Measurements from ENCODE around the gene TLR10.

Gene TLR10

GRCh38 chr4:38759790-38760122 lies 23.0 kb downstream of the TLR10 start:
- TF ChIP-seq, protein P1, sequence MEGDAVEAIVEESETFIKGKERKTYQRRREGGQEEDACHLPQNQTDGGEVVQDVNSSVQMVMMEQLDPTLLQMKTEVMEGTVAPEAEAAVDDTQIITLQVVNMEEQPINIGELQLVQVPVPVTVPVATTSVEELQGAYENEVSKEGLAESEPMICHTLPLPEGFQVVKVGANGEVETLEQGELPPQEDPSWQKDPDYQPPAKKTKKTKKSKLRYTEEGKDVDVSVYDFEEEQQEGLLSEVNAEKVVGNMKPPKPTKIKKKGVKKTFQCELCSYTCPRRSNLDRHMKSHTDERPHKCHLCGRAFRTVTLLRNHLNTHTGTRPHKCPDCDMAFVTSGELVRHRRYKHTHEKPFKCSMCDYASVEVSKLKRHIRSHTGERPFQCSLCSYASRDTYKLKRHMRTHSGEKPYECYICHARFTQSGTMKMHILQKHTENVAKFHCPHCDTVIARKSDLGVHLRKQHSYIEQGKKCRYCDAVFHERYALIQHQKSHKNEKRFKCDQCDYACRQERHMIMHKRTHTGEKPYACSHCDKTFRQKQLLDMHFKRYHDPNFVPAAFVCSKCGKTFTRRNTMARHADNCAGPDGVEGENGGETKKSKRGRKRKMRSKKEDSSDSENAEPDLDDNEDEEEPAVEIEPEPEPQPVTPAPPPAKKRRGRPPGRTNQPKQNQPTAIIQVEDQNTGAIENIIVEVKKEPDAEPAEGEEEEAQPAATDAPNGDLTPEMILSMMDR (IDR thresholded peaks at IDR 0.05; ENCODE audit: low read depth, low read length, missing control alignments): no peak
- Histone ChIP-seq H3K27me3 (replicated peaks) (no peaks in the 10 kb centered on the region), H3K27ac (no peak overlapping the region), H3K4me3 (ENCODE audit: low read depth, low read length) (no peak overlapping the region), H3K36me3 (replicated peaks) (no peaks in the 10 kb centered on the region)
- DNase-seq: no peak
- in situ Hi-C loops (cut with HindIII; ENCODE audit: low pct_ligation_motif_present, low sequenced_read_pairs): no loop called here

DNA sequence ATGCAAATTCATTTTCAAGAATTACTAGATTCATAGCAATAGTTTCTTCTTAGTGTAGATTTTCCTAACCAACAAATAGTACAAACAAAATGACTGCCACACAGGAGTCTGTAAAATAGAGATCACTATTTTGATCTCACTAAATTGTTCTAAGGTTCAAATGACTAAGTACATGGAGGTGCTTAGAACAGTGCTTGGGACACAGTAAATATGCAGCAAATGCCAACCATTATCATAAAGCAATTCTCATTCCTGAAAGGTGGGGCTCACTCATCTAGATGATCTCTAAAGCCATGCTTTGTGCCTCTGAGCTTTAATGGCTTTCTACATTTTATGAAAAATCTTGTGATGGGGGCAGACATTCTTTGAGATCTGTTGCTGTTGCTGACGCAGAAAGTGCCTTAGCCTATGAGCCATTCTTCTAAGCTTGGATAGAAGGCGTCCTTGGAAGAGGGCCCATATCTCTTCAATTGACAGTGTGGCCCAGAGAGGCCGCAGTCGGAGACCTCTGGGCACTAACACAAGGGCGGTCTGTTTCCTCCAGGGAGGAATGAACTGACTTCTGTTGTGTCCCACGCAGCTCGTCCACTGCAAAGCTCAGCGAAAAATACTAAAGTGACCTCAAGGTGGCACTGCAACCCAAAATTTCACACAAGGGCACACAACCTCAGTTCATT lies 23.5 kb downstream of the TLR10 start:
- Histone ChIP-seq H3K27ac (peak overlapping the region; percentile 4), H3K27me3 (replicated peaks) (no peaks in the 10 kb centered on the region), H3K4me3 (ENCODE audit: low read depth, low read length) (no peak overlapping the region), H3K36me3 (replicated peaks) (no peaks in the 10 kb centered on the region)
- in situ Hi-C loops (cut with HindIII; ENCODE audit: low pct_ligation_motif_present, low sequenced_read_pairs): no loop called here
- peak; percentile 77 for DNase-seq
- TF ChIP-seq, protein P1 (IDR thresholded peaks at IDR 0.05; ENCODE audit: low read depth, low read length, missing control alignments): peak; percentile 76

DNA sequence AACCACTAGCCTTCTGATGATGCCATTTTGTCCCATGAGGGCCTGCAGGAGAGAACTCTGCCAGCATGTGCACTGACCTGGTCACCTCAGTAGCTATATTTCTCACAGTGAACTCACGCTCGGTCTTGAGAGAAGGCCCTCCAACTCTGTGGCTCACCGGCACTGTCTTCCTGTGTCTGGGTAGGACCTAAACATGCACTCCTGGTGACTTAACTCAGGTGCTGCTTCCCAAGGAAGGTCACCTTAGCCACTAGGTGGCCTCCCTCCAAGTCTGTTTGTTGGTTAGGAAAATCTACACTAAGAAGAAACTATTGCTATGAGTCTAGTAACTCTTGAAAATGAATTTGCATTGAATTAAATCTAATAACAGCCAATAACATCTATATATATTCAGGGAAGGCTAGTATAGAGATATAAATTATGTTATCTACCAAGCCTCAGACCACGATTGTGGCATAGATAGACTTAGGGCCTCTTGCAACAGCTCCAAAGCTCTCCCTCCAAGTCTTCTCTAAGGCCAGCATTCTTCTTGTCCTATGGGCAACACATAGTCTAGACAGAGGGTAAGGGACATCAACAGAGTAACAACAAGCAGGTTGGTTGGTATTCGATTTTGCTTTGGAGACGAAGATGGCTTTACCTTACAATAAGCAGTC lies 24.7 kb downstream of the TLR10 start:
- TF ChIP-seq, protein P1 (IDR thresholded peaks at IDR 0.05; ENCODE audit: low read depth, low read length, missing control alignments): peak; percentile 52
- DNase-seq: no peak
- Histone ChIP-seq H3K27ac (no peak overlapping the region), H3K36me3 (replicated peaks) (no peaks in the 10 kb centered on the region), H3K27me3 (replicated peaks) (no peaks in the 10 kb centered on the region), H3K4me3 (ENCODE audit: low read depth, low read length) (no peak overlapping the region)
- in situ Hi-C loops (cut with HindIII; ENCODE audit: low pct_ligation_motif_present, low sequenced_read_pairs): no loop called here

GRCh38 chr4:38752941-38753806 lies 29.6 kb downstream of the TLR10 start:
- peak overlapping the region; percentile 73 for H3K27ac ChIP-seq
- H3K27me3 ChIP-seq (replicated peaks): no peaks in the 10 kb centered on the region
- no peaks in the 10 kb centered on the region for H3K36me3 ChIP-seq (replicated peaks)
- peak; percentile 97 for DNase-seq
- TF ChIP-seq, protein P1 (IDR thresholded peaks at IDR 0.05; ENCODE audit: low read depth, low read length, missing control alignments): no peak
- H3K4me3 ChIP-seq (ENCODE audit: low read depth, low read length): peak overlapping the region; percentile 12
- in situ Hi-C loops (cut with HindIII; ENCODE audit: low pct_ligation_motif_present, low sequenced_read_pairs): no loop called here

DNA sequence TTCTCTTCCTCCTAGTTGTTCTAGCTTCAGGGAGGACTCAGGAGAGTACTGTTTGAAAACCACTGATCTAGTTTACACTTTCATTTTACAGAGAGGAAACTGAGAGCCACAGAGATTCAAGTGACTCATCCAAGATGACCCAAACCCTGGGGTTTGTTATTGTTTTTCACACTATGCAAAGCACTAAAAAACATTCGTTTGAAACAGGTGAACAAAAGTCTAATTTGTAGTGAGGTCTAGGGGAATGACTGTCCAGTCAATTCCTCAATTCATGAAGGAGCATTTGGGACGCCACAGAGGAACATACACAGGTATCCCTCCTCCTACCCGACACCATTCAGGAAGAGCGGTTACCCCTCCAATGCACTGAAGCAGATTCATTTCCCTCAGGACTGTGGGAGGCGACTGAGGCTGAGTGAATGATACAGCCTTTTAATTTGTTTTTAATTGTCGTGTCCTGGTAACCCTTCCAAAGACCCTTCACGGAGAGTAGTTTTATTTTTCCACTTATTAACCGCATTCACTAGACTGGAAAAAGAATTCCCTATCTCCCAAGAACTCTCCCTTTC lies 30.3 kb downstream of the TLR10 start:
- H3K36me3 ChIP-seq (replicated peaks): no peaks in the 10 kb centered on the region
- DNase-seq: peak; percentile 42
- in situ Hi-C loops (cut with HindIII; ENCODE audit: low pct_ligation_motif_present, low sequenced_read_pairs): no loop called here
- H3K27me3 ChIP-seq (replicated peaks): no peaks in the 10 kb centered on the region
- TF ChIP-seq, protein P1 (IDR thresholded peaks at IDR 0.05; ENCODE audit: low read depth, low read length, missing control alignments): no peak
- H3K4me3 ChIP-seq (ENCODE audit: low read depth, low read length): peak overlapping the region; percentile 12
- H3K27ac ChIP-seq: peak overlapping the region; percentile 73
